CD4-positive, alpha-beta memory T cell (primary cell): ENCODE data around the gene UNC5A. TPM values are rescaled to one million over a fixed set of nuclear protein-coding genes. Genes with fewer than 3 reads are reported as not detected.

Source experiments
- CTCF ChIA-PET: fragments of 350-600 bp; sonication (Branson Sonifier 250); formaldehyde crosslinking; loops from one replicate; lab custom pipeline; 2021; ENCODE audit warnings: inconsistent platforms; ENCODE audit not compliant: partially characterized antibody; lab: Charles Lee
- POLR2A ChIA-PET: fragments of 350-600 bp; sonication (Branson Sonifier 250); formaldehyde crosslinking; loops from one replicate; lab custom pipeline; 2021; ENCODE audit not compliant: partially characterized antibody; lab: Charles Lee
- DNase-seq, 5 donors: peaks; one replicate each; pipeline versions ENCODE4 v3.0.0 to v3.0.0-alpha.2; 2020 to 2022; ENCODE audit warnings: mixed read lengths in 1 of 5
- H3K27ac ChIP-seq: one replicate; pipeline ENCODE4 v1.7.0; 2013; ENCODE audit warnings: low read depth, low read length
- H3K27me3 ChIP-seq: 2 replicates; pipeline ENCODE4 v1.7.0; 2013; ENCODE audit warnings: mild to moderate bottlenecking, low read length, moderate library complexity; ENCODE audit not compliant: insufficient read depth
- H3K36me3 ChIP-seq: 2 replicates; pipeline ENCODE4 v1.7.0; 2013; ENCODE audit warnings: mild to moderate bottlenecking, low read length, moderate library complexity; ENCODE audit not compliant: insufficient read depth
- H3K4me1 ChIP-seq: 2 replicates; pipeline ENCODE4 v1.7.0; 2013; ENCODE audit warnings: mild to moderate bottlenecking, low read length, moderate library complexity; ENCODE audit not compliant: insufficient read depth
- H3K4me3 ChIP-seq, 2 donors: one replicate each; pipeline ENCODE4 v1.7.0; 2013; ENCODE audit warnings: low read length in 2 of 2, mild to moderate bottlenecking in 1 of 2
- H3K9me3 ChIP-seq, 2 donors: one replicate each; pipeline ENCODE4 v1.7.0; 2013; ENCODE audit warnings: low read length in 2 of 2, control low read depth in 1 of 2; ENCODE audit not compliant: control insufficient read depth in 1 of 2
- H3K27ac Mint-ChIP-seq, 7 donors: one replicate each; pipeline ENCODE4 v1.8.0; 2020 to 2021; ENCODE audit warnings: mixed read lengths in 7 of 7, mild to moderate bottlenecking in 6 of 7, inconsistent platforms in 3 of 7, moderate library complexity in 3 of 7
- H3K27me3 Mint-ChIP-seq, 2 donors: one replicate each; pipeline ENCODE4 v1.8.0; 2020 to 2021; ENCODE audit warnings: mixed read lengths in 2 of 2
- H3K36me3 Mint-ChIP-seq, 2 donors: one replicate each; pipeline ENCODE4 v1.8.0; 2020 to 2021; ENCODE audit warnings: mixed read lengths in 2 of 2, inconsistent platforms in 1 of 2, mild to moderate bottlenecking in 1 of 2
- H3K4me1 Mint-ChIP-seq, 4 donors: one replicate each; pipeline ENCODE4 v1.8.0; 2020 to 2021; ENCODE audit warnings: mixed read lengths in 4 of 4, mild to moderate bottlenecking in 1 of 4
- H3K4me3 Mint-ChIP-seq, 8 donors: one replicate each; pipeline ENCODE4 v1.8.0; 2020 to 2021; ENCODE audit warnings: mixed read lengths in 8 of 8, mild to moderate bottlenecking in 7 of 8, moderate library complexity in 6 of 8, inconsistent platforms in 3 of 8
- H3K9me3 Mint-ChIP-seq, 8 donors: one replicate each; pipeline ENCODE4 v1.8.0; 2020 to 2021; ENCODE audit warnings: mixed read lengths in 8 of 8, mild to moderate bottlenecking in 5 of 8, inconsistent platforms in 3 of 8, moderate library complexity in 1 of 8
- intact Hi-C: fragments of 100-400 bp; cut with micrococcal nuclease; formaldehyde crosslinking; loops from one replicate; pipeline ENCODE4 v1.15.1; 2023
- polyA plus RNA-seq, 2 donors: library from polyadenylated mRNA; unstranded; fragments of 300-500 nt; fragmentation: Illumina TruSeq; gene quantifications; one replicate each; pipeline ENCODE4 v1.2.3, GENCODE V29; 2021
- total RNA-seq, 2 experiments: library from RNA; stranded (reverse); gene quantifications; one replicate each; pipeline ENCODE4 v1.2.3, GENCODE V29; 2021

UNC5A gene
- total and polyA plus RNA-seq, 4 experiments from 2014 or later: not detected

GRCh38 chr5:176918613-176919012 is 108.3 kb downstream of the UNC5A start:
- CTCF ChIA-PET: no interaction called here
- intact Hi-C loops: no loop called here

GRCh38 chr5:176921714-176922113 is 111.4 kb downstream of the UNC5A start:
- POLR2A ChIA-PET: no interaction called here
- no peaks in the 10 kb centered on the region for H3K27me3 Mint-ChIP-seq
- no peak overlapping the region for H3K27ac ChIP-seq
- CTCF ChIA-PET: no interaction called here
- peaks cover 6% of the 10 kb centered on the region for H3K36me3 ChIP-seq
- no peaks in the 10 kb centered on the region for H3K4me1 ChIP-seq
- H3K27me3 ChIP-seq: no peaks in the 10 kb centered on the region
- H3K9me3 Mint-ChIP-seq: no peaks in the 10 kb centered on the region
- H3K4me3 ChIP-seq: no peak overlapping the region
- no peak overlapping the region for H3K4me3 Mint-ChIP-seq
- intact Hi-C loops: no loop called here
- peaks cover 6 to 14% (median 9%) of the 10 kb centered on the region in 4 donors for H3K4me1 Mint-ChIP-seq
- peak overlapping the region in 2 of 7 donors; percentile 20 to 43 for H3K27ac Mint-ChIP-seq
- H3K9me3 ChIP-seq: no peaks in the 10 kb centered on the region
- no peak for DNase-seq
- H3K36me3 Mint-ChIP-seq: peaks cover 22 to 40% of the 10 kb centered on the region in 2 donors

More at GRCh38 chr5:176918613-176919012, 108.3 kb downstream of the UNC5A start:
- Histone ChIP-seq H3K9me3 (no peaks in the 10 kb centered on the region), H3K4me1 (no peaks in the 10 kb centered on the region), H3K27ac (no peak overlapping the region), H3K36me3 (peaks cover 10% of the 10 kb centered on the region), H3K4me3 (no peak overlapping the region), H3K27me3 (no peaks in the 10 kb centered on the region)
- Mint-ChIP-seq H3K4me1 (peaks cover 6 to 26% (median 10%) of the 10 kb centered on the region in 4 donors), H3K27me3 (no peaks in the 10 kb centered on the region), H3K4me3 (no peak overlapping the region), H3K36me3 (peaks cover 21 to 41% of the 10 kb centered on the region in 2 donors), H3K9me3 (no peaks in the 10 kb centered on the region), H3K27ac (peak overlapping the region in 3 of 7 donors; percentile 6 to 76 (median 59))
- POLR2A ChIA-PET: no interaction called here
- DNase-seq: no peak

GRCh38 chr5:176922817-176923216 is 112.5 kb downstream of the UNC5A start:
- no peak overlapping the region for H3K27ac ChIP-seq
- POLR2A ChIA-PET: no interaction called here
- Mint-ChIP-seq H3K27me3 (no peaks in the 10 kb centered on the region), H3K27ac (no peak overlapping the region), H3K4me1 (peaks cover 6 to 14% (median 9%) of the 10 kb centered on the region in 4 donors), H3K4me3 (no peak overlapping the region), H3K36me3 (peaks cover 22 to 42% of the 10 kb centered on the region in 2 donors), H3K9me3 (no peaks in the 10 kb centered on the region)
- intact Hi-C loops: no loop called here
- no peak overlapping the region for H3K4me3 ChIP-seq
- H3K9me3 ChIP-seq: no peaks in the 10 kb centered on the region
- H3K27me3 ChIP-seq: no peaks in the 10 kb centered on the region
- DNase-seq: no peak
- H3K36me3 ChIP-seq: peaks cover 6% of the 10 kb centered on the region
- CTCF ChIA-PET: interaction anchor here (0.6 kb wide), 1 partner anchor 48 kb away, joined by 3 read pairs; no protein-coding TSS in a partner anchor
- H3K4me1 ChIP-seq: no peaks in the 10 kb centered on the region

- no peaks in the 10 kb centered on the region for H3K27me3 Mint-ChIP-seq
- peaks cover 20 to 37% of the 10 kb centered on the region in 2 donors for H3K36me3 Mint-ChIP-seq
Measured at GRCh38 chr5:176927562-176927961, 117.2 kb downstream of the UNC5A start.

GRCh38 chr5:176929654-176930053 is 119.3 kb downstream of the UNC5A start:
- H3K36me3 ChIP-seq: no peaks in the 10 kb centered on the region
- H3K4me1 ChIP-seq: peaks cover 14% of the 10 kb centered on the region
- no peaks in the 10 kb centered on the region for H3K9me3 Mint-ChIP-seq
- H3K4me1 Mint-ChIP-seq: peaks cover 9 to 21% (median 15%) of the 10 kb centered on the region in 4 donors
- H3K4me3 ChIP-seq: no peak overlapping the region
- intact Hi-C loops: no loop called here
- peaks cover 16 to 47% of the 10 kb centered on the region in 2 donors for H3K36me3 Mint-ChIP-seq
- ChIA-PET POLR2A (no interaction called here), CTCF (no interaction called here)
- no peaks in the 10 kb centered on the region for H3K27me3 ChIP-seq
- peak in 2 of 5 donors; percentile 3 to 6 for DNase-seq
- H3K4me3 Mint-ChIP-seq: no peak overlapping the region
- H3K27ac ChIP-seq: no peak overlapping the region
- no peaks in the 10 kb centered on the region for H3K27me3 Mint-ChIP-seq
- H3K9me3 ChIP-seq: no peaks in the 10 kb centered on the region
- no peak overlapping the region for H3K27ac Mint-ChIP-seq

More at GRCh38 chr5:176927562-176927961, 117.2 kb downstream of the UNC5A start:
- no peak for DNase-seq
- Mint-ChIP-seq H3K4me1 (peaks cover 11 to 21% (median 15%) of the 10 kb centered on the region in 4 donors), H3K27ac (no peak overlapping the region), H3K9me3 (no peaks in the 10 kb centered on the region), H3K4me3 (no peak overlapping the region)
- Histone ChIP-seq H3K36me3 (no peaks in the 10 kb centered on the region), H3K9me3 (no peaks in the 10 kb centered on the region), H3K27ac (no peak overlapping the region), H3K4me1 (peaks cover 14% of the 10 kb centered on the region), H3K27me3 (no peaks in the 10 kb centered on the region), H3K4me3 (no peak overlapping the region)
- ChIA-PET CTCF (interaction anchor here (0.9 kb wide), 1 partner anchor 13 kb away, joined by 3 read pairs; no protein-coding TSS in a partner anchor), POLR2A (no interaction called here)
- intact Hi-C loops: no loop called here

Other genes with a start within 250 kb of the UNC5A start
- under 1 TPM; 0.41 to 0.44 TPM for gene GPRIN1, start 200.4 kb upstream of the UNC5A start, total RNA-seq
- gene GPRIN1, start 200.4 kb upstream of the UNC5A start, polyA plus RNA-seq: under 1 TPM in 1 of 2 donors, not detected in 1; 0.37 TPM
- gene SNCB, start 180.0 kb upstream of the UNC5A start, total RNA-seq: not detected
- gene SNCB, start 180.0 kb upstream of the UNC5A start, polyA plus RNA-seq: not detected
- not detected for gene EIF4E1B, start 179.9 kb upstream of the UNC5A start, total RNA-seq
- not detected for gene EIF4E1B, start 179.9 kb upstream of the UNC5A start, polyA plus RNA-seq
- 10 to 100 TPM; 27.4 to 30.7 TPM for gene TSPAN17, start 163.1 kb upstream of the UNC5A start, total RNA-seq
- 10 to 100 TPM; 16.0 to 26.7 TPM for gene TSPAN17, start 163.1 kb upstream of the UNC5A start, polyA plus RNA-seq
- gene HK3, start 88.8 kb downstream of the UNC5A start, total RNA-seq: 1 to 10 TPM; 1.5 to 3.1 TPM
- gene HK3, start 88.8 kb downstream of the UNC5A start, polyA plus RNA-seq: not detected
- 10 to 100 TPM; 57.1 to 61.7 TPM for gene UIMC1, start 196.2 kb downstream of the UNC5A start, total RNA-seq
- 10 to 100 TPM; 16.7 to 25.3 TPM for gene UIMC1, start 196.2 kb downstream of the UNC5A start, polyA plus RNA-seq
- gene ZNF346, start 212.1 kb downstream of the UNC5A start, total RNA-seq: 10 to 100 TPM; 24.0 to 29.1 TPM
- 10 to 100 TPM in 1 of 2 donors, 1 to 10 TPM in 1; 7.3 to 18.9 TPM for gene ZNF346, start 212.1 kb downstream of the UNC5A start, polyA plus RNA-seq